Cortex of kidney (tissue), 1 donor: ENCODE data around the gene PLCH2.

Experiments
- DNase-seq: peaks from one replicate; lab custom pipeline; 2025; lab: John Stamatoyannopoulos, UW

Gene PLCH2

GRCh38 chr1:2460203-2460602 is 15.9 kb upstream of the PLCH2 start:
- no peak for DNase-seq

GRCh38 chr1:2460996-2461751 is 14.9 kb upstream of the PLCH2 start:
- DNase-seq: no peak

- DNase-seq: no peak
Measured at GRCh38 chr1:2462819-2463218, 13.3 kb upstream of the PLCH2 start.

DNA sequence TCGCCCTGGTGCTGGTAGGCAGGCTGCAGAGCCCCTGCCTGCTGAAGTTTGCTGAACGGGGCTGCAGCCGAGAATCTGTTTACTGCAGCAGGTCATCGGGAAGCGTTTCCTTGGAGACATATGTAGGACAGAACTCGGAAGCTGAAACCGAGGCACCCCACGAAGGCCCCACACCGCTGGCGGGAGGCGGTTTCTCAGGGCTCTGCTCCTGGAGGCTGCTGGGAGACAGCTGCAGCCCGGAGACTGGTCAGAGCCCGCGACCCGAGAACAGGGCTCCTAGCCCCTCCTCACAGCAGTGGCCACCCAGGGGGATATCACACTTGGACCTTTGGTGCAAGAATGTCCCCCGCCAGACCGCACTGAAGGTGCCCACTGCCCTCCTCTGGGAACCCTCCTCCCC is 12.7 kb upstream of the PLCH2 start:
- DNase-seq: no peak

DNA sequence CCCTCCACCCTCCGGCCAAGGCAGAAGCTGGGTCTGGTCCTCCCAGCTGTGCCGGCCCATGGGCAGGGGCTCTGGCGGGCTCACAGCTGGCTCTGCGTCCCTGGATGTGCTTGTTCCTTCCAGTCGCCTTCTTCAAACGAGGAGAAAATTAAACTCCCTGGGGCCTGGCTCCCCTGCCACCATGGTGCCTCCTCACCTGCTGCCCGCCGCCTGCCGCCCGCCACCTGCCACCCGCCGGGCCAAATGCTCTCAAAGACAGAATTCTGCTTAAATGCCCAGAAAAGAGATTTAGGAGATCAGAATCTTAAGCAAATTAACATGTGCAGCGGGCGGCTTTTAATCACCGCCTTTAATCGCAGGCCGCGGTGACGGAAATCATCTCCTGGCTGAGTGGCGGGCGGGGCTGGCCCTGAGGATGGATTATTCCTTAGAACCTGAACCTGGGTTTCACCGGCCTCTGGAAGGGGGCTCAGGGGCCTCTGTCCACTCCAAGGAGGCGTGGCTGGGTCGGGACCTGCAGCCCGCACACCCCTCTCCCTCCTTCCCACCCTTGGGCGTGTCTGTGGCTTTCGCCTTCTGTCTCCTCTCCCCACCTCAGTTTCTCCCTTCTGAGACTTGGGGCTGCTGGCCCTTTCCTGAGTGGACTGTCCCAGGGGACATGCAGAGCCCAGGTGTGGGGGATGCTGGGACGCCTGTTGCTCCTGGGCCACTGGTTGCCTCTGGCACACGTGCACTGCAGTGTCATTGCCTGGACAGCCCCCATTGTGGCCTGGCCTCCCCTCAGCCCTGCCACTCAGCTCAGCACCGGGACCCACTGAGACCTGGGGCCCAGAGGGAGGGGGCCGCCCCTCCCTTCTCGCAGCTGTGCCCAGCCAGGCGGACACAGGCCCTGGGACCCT is 10.5 kb upstream of the PLCH2 start:
- no peak for DNase-seq

DNA sequence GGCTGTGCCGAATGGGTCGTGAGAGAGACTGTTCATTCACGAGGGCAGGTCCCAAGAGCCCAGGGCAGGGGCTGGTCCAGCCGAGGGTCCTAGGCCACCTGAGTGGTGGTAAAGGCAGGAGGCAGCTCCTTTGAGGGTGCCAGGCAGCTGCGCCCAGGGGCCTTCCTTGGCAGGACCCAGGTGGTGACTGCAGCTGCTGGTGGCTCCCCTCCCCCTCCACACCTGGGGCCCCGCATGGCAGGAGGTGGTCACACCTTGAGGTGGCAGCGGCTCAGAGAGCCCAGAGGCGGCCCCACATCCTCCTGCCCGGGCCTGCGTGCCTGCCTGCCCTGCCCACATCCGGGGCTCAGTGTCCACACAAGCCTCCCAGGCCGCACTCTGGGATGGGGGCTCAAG is 9.8 kb upstream of the PLCH2 start:
- no peak for DNase-seq

- DNase-seq: no peak
Measured at GRCh38 chr1:2466958-2467554, 9.0 kb upstream of the PLCH2 start.

- DNase-seq: no peak
Measured at GRCh38 chr1:2468041-2468472, 8.0 kb upstream of the PLCH2 start.

- no peak for DNase-seq
Measured at GRCh38 chr1:2468540-2468939, 7.5 kb upstream of the PLCH2 start.

DNA sequence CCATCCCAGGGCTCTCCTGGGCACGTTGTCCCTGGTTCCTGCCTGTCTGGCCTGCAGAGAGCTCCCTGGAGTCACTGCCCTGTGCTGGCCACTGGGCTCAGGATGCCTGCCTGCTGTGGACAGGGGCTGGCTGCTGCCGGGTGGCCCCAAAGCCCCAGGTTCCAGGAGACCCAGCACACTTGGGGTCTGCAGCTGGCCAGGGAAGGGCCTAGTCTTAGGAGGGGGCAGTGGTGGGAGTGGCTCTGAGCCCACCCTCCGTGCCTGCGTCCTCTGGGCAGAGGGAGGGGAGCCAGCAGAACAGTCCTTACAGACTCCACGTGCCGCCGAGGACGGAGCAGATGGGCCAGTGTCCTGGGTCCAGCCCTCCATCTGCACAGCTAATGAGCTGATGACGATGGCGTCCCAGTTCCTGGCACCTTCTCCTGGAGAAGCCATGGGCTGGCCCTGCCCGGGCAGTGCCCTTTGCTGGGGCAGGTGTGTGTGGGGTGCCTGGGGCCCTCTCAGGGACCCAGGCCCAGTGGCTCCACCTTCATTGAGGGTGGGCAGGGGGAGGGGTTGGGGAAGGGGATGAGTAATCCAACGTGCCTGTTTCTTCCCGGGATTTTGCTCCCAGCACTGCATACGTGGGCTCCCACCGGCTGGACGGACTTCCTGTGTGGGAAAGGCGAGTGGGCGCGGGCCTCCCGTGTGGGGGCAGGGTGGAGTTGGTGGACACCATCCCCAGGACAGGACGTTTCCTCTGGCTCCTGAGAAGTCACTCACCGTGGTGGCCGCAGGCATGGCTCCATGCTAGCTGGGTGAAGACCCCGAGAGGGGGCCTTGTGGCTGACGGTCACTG is 6.8 kb upstream of the PLCH2 start:
- no peak for DNase-seq

- DNase-seq: no peak
Measured at GRCh38 chr1:2470290-2471158, 5.6 kb upstream of the PLCH2 start.

DNA sequence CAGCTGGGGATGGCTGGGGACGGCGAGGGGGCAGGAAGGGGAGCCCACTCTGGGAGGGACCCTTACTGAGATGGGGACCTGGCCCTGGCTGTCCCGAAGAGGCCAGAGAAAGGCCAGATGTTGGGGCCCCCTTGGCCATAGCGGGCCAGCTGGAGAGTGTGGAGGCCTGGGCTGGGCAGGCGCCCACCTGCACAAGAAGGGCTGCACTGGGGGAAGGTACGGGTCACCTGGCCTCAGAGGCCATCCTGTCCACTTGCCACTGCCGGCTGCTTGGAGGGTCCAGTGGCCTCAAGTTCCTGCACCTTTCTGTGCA is 5.0 kb upstream of the PLCH2 start:
- DNase-seq: no peak

GRCh38 chr1:2471587-2472001 is 4.5 kb upstream of the PLCH2 start:
- no peak for DNase-seq

GRCh38 chr1:2472109-2472508 is 4.0 kb upstream of the PLCH2 start:
- DNase-seq: no peak

DNA sequence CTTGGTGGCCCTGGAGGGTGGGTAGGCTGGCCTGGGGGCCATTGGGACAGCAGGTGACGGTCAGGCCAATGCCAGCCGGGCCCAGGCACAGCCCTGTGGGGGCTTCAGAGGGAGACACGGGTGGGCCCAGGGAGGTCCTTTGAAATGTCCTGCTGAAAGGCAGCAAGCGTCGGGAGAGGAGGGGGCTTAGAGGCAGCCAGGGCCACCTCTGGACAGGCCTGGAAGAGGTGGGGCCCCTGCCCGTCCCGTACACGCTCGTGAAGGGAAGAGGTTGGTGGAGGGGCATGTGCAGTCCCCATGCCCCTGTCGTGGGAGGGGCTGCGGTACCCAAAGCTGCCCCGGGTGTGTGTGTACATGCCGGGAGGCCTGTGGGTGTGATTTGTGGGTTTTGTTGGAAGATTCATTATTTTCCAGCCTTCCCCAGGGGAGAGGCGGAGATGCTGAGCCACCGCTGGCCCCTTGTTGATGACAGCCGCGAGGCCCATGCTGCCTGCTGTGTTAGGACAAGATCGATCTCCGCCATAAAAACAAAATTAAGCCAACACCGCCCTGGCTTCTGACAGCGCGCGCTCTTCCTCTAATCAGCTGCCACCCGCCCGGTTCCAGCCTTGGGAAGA is 3.4 kb upstream of the PLCH2 start:
- no peak for DNase-seq

- no peak for DNase-seq
Measured at GRCh38 chr1:2473198-2473597, 2.9 kb upstream of the PLCH2 start.

GRCh38 chr1:2474104-2474844 is 1.8 kb upstream of the PLCH2 start:
- no peak for DNase-seq

GRCh38 chr1:2474933-2475371 is 1.1 kb upstream of the PLCH2 start:
- DNase-seq: no peak

DNA sequence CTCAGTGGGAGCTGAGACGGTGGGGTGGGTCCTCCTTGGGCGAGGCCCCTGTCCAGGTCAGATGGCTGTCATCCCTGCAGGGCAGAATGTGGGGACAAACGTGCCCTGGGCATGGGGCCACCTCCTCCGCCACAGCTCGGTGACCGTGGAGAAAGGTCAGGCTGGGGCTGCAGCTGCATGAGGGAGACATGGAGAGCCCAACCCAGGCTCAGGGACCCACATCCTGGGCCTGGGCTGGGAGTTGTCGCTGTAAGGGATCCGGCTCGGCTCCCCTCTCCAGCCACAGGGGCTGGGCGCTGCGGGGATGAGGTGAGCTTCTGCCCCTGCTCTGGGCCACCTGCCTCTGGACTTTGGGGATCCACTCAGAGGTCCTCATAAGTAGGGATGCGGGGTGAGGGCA is 518 bp upstream of the PLCH2 start:
- no peak for DNase-seq

GRCh38 chr1:2477309-2477708 is 1.2 kb downstream of the PLCH2 start:
- no peak for DNase-seq
